ENCODE results near the gene MIOS.

The MIOS gene

GRCh38 chr7:7609330-7609729 lies 42.6 kb downstream of the MIOS start:
- H3K9me3 ChIP-seq (ENCODE audit: insufficient read depth, low read depth, low read length) = no peaks in the 10 kb centered on the region
- TF ChIP-seq EZH2phosphoT487 (IDR thresholded peaks at IDR 0.05; ENCODE audit: borderline replicate concordance) (no peak), CTCF (conservative IDR thresholded peaks at IDR 0.05; ENCODE audit: low read length) (no peak)
- H3K27me3 ChIP-seq (ENCODE audit: insufficient read depth, low read length, poor library complexity, severe bottlenecking) = no peaks in the 10 kb centered on the region
- no peak overlapping the region for H2AFZ ChIP-seq (ENCODE audit: low read length)
- no peaks in the 10 kb centered on the region for H3F3A ChIP-seq (ENCODE audit: low read depth)
- H3K4me3 ChIP-seq (ENCODE audit: low read length, poor library complexity, severe bottlenecking) = no peak overlapping the region
- H4K20me1 ChIP-seq (ENCODE audit: insufficient read depth, low read length, poor library complexity, severe bottlenecking) = no peaks in the 10 kb centered on the region
- no peak overlapping the region for H3K9ac ChIP-seq (ENCODE audit: low read depth, low read length, poor library complexity, severe bottlenecking)
- no peak overlapping the region for H3K4me2 ChIP-seq (ENCODE audit: low read depth, low read length, poor library complexity, severe bottlenecking)
- no peaks in the 10 kb centered on the region for H3K9me2 ChIP-seq (replicated peaks; ENCODE audit: low read depth, low read length)
- no peaks in the 10 kb centered on the region for H3K79me2 ChIP-seq (ENCODE audit: insufficient read depth, low read length)
- no peaks in the 10 kb centered on the region for H3K4me1 ChIP-seq (ENCODE audit: insufficient read depth, low read length, poor library complexity, severe bottlenecking)
- peaks cover 8% of the 10 kb centered on the region; the same call in 1 of the 2 replicates for H3K36me3 ChIP-seq (ENCODE audit: insufficient read depth, low read length)

GRCh38 chr7:7612519-7612918 lies 45.8 kb downstream of the MIOS start:
- H2AFZ ChIP-seq (ENCODE audit: low read length) = no peak overlapping the region
- no peaks in the 10 kb centered on the region for H3K27me3 ChIP-seq (ENCODE audit: insufficient read depth, low read length, poor library complexity, severe bottlenecking)
- TF ChIP-seq EZH2phosphoT487 (IDR thresholded peaks at IDR 0.05; ENCODE audit: borderline replicate concordance) = no peak
- TF ChIP-seq CTCF (conservative IDR thresholded peaks at IDR 0.05; ENCODE audit: low read length) = no peak

GRCh38 chr7:7613210-7613609 lies 46.5 kb downstream of the MIOS start:
- Histone ChIP-seq H3K9me2 (replicated peaks; ENCODE audit: low read depth, low read length) (no peaks in the 10 kb centered on the region), H3K27me3 (ENCODE audit: insufficient read depth, low read length, poor library complexity, severe bottlenecking) (no peaks in the 10 kb centered on the region), H3K36me3 (ENCODE audit: insufficient read depth, low read length) (0 out of 2 replicates have a peak, but pooled peaks cover 4% of the 10 kb centered on the region), H3K79me2 (ENCODE audit: insufficient read depth, low read length) (no peaks in the 10 kb centered on the region), H3K4me2 (ENCODE audit: low read depth, low read length, poor library complexity, severe bottlenecking) (no peak overlapping the region), H3K4me3 (ENCODE audit: low read length, poor library complexity, severe bottlenecking) (no peak overlapping the region), H4K20me1 (ENCODE audit: insufficient read depth, low read length, poor library complexity, severe bottlenecking) (no peaks in the 10 kb centered on the region), H3K9me3 (ENCODE audit: insufficient read depth, low read depth, low read length) (no peaks in the 10 kb centered on the region), H2AFZ (ENCODE audit: low read length) (no peak overlapping the region), H3K9ac (ENCODE audit: low read depth, low read length, poor library complexity, severe bottlenecking) (no peak overlapping the region), H3F3A (ENCODE audit: low read depth) (no peaks in the 10 kb centered on the region), H3K4me1 (ENCODE audit: insufficient read depth, low read length, poor library complexity, severe bottlenecking) (no peaks in the 10 kb centered on the region)
- no peak for TF ChIP-seq EZH2phosphoT487 (IDR thresholded peaks at IDR 0.05; ENCODE audit: borderline replicate concordance)
- no peak for TF ChIP-seq CTCF (conservative IDR thresholded peaks at IDR 0.05; ENCODE audit: low read length)

More at GRCh38 chr7:7612519-7612918, 45.8 kb downstream of the MIOS start:
- Histone ChIP-seq H3K36me3 (ENCODE audit: insufficient read depth, low read length) (peaks cover 4% of the 10 kb centered on the region; the same call in 1 of the 2 replicates), H3K4me1 (ENCODE audit: insufficient read depth, low read length, poor library complexity, severe bottlenecking) (no peaks in the 10 kb centered on the region), H3K4me2 (ENCODE audit: low read depth, low read length, poor library complexity, severe bottlenecking) (no peak overlapping the region), H3K9me2 (replicated peaks; ENCODE audit: low read depth, low read length) (no peaks in the 10 kb centered on the region), H4K20me1 (ENCODE audit: insufficient read depth, low read length, poor library complexity, severe bottlenecking) (no peaks in the 10 kb centered on the region), H3K9me3 (ENCODE audit: insufficient read depth, low read depth, low read length) (no peaks in the 10 kb centered on the region), H3K9ac (ENCODE audit: low read depth, low read length, poor library complexity, severe bottlenecking) (no peak overlapping the region), H3K79me2 (ENCODE audit: insufficient read depth, low read length) (no peaks in the 10 kb centered on the region), H3F3A (ENCODE audit: low read depth) (no peaks in the 10 kb centered on the region), H3K4me3 (ENCODE audit: low read length, poor library complexity, severe bottlenecking) (no peak overlapping the region)
